ENCODE results near the gene DRD5.
"Not testable (repeated sequence)": the region's sequence is repeated elsewhere in the genome, so short reads cannot be mapped to it uniquely, and the experiment has no call there.

Gene DRD5

GRCh38 chr4:9781343-9782135, at the start of gene DRD5:
Gene DRD5, plus strand, starts transcription at chr4:9781634. Its CDS starts 396 bp downstream, at chr4:9782030.
- Histone ChIP-seq H3K36me3 (ENCODE audit: insufficient read depth) (no peaks in the 10 kb centered on the region), H3K4me2 (no peak within 1 kb of the TSS), H2AFZ (ENCODE audit: low read depth) (no peak within 1 kb of the TSS), H3K4me1 (ENCODE audit: low read depth, poor library complexity, severe bottlenecking) (no peaks in the 10 kb centered on the region), H3K9ac (no peak within 1 kb of the TSS), H3K27ac (no peak within 1 kb of the TSS), H3K27me3 (ENCODE audit: insufficient read depth, low read depth) (no peaks in the 10 kb centered on the region), H3K79me2 (ENCODE audit: insufficient read depth, low read depth) (no peaks in the 10 kb centered on the region), H4K20me1 (ENCODE audit: insufficient read depth) (no peaks in the 10 kb centered on the region), H3K4me3 (IDR thresholded peaks at IDR 0.05; ENCODE audit: insufficient read depth, low read depth, low read length) (no peak within 1 kb of the TSS)
- TF ChIP-seq CTCF (conservative IDR thresholded peaks at IDR 0.05; ENCODE audit: low read depth, low read length) = no peak

GRCh38 chr4:9732256-9732655, 49.2 kb upstream of the DRD5 start:
- not testable (repeated sequence) for H3K36me3 ChIP-seq (ENCODE audit: insufficient read depth); H4K20me1 ChIP-seq (ENCODE audit: insufficient read depth); H3K27me3 ChIP-seq (ENCODE audit: insufficient read depth, low read depth); H2AFZ ChIP-seq (ENCODE audit: low read depth); H3K9ac ChIP-seq; H3K79me2 ChIP-seq (ENCODE audit: insufficient read depth, low read depth); H3K4me2 ChIP-seq; H3K27ac ChIP-seq; H3K4me1 ChIP-seq (ENCODE audit: low read depth, poor library complexity, severe bottlenecking); H3K4me3 ChIP-seq (IDR thresholded peaks at IDR 0.05; ENCODE audit: insufficient read depth, low read depth, low read length)

GRCh38 chr4:9735515-9735914, 45.9 kb upstream of the DRD5 start:
- Histone ChIP-seq H3K36me3 (ENCODE audit: insufficient read depth) (no peaks in the 10 kb centered on the region), H2AFZ (ENCODE audit: low read depth) (no peak overlapping the region), H3K4me1 (ENCODE audit: low read depth, poor library complexity, severe bottlenecking) (no peaks in the 10 kb centered on the region), H3K79me2 (ENCODE audit: insufficient read depth, low read depth) (no peaks in the 10 kb centered on the region), H3K4me3 (IDR thresholded peaks at IDR 0.05; ENCODE audit: insufficient read depth, low read depth, low read length) (no peak overlapping the region), H3K27ac (no peak overlapping the region), H3K4me2 (no peak overlapping the region), H3K9ac (no peak overlapping the region), H3K27me3 (ENCODE audit: insufficient read depth, low read depth) (no peaks in the 10 kb centered on the region), H4K20me1 (ENCODE audit: insufficient read depth) (no peaks in the 10 kb centered on the region)
- TF ChIP-seq CTCF (conservative IDR thresholded peaks at IDR 0.05; ENCODE audit: low read depth, low read length) = no peak

- H3K79me2 ChIP-seq (ENCODE audit: insufficient read depth, low read depth); H2AFZ ChIP-seq (ENCODE audit: low read depth); H3K27me3 ChIP-seq (ENCODE audit: insufficient read depth, low read depth); H3K9ac ChIP-seq; H3K27ac ChIP-seq; H3K4me2 ChIP-seq; H4K20me1 ChIP-seq (ENCODE audit: insufficient read depth); H3K36me3 ChIP-seq (ENCODE audit: insufficient read depth); H3K4me3 ChIP-seq (IDR thresholded peaks at IDR 0.05; ENCODE audit: insufficient read depth, low read depth, low read length); H3K4me1 ChIP-seq (ENCODE audit: low read depth, poor library complexity, severe bottlenecking): not testable (repeated sequence)
Observed at GRCh38 chr4:9737280-9737679, 44.2 kb upstream of the DRD5 start.

- H3K9ac ChIP-seq; H3K4me2 ChIP-seq; H3K27me3 ChIP-seq (ENCODE audit: insufficient read depth, low read depth); H2AFZ ChIP-seq (ENCODE audit: low read depth); H3K36me3 ChIP-seq (ENCODE audit: insufficient read depth); H3K4me3 ChIP-seq (IDR thresholded peaks at IDR 0.05; ENCODE audit: insufficient read depth, low read depth, low read length); H4K20me1 ChIP-seq (ENCODE audit: insufficient read depth); H3K4me1 ChIP-seq (ENCODE audit: low read depth, poor library complexity, severe bottlenecking); H3K27ac ChIP-seq; H3K79me2 ChIP-seq (ENCODE audit: insufficient read depth, low read depth): not testable (repeated sequence)
Observed at GRCh38 chr4:9743789-9744188, 37.6 kb upstream of the DRD5 start.

GRCh38 chr4:9745782-9746181, 35.7 kb upstream of the DRD5 start:
- Histone ChIP-seq H3K9ac (no peak overlapping the region), H3K4me1 (ENCODE audit: low read depth, poor library complexity, severe bottlenecking) (peaks cover 4% of the 10 kb centered on the region), H3K79me2 (ENCODE audit: insufficient read depth, low read depth) (no peaks in the 10 kb centered on the region), H3K27ac (no peak overlapping the region), H3K4me2 (no peak overlapping the region), H3K27me3 (ENCODE audit: insufficient read depth, low read depth) (no peaks in the 10 kb centered on the region), H4K20me1 (ENCODE audit: insufficient read depth) (no peaks in the 10 kb centered on the region), H3K36me3 (ENCODE audit: insufficient read depth) (no peaks in the 10 kb centered on the region), H2AFZ (ENCODE audit: low read depth) (no peak overlapping the region), H3K4me3 (IDR thresholded peaks at IDR 0.05; ENCODE audit: insufficient read depth, low read depth, low read length) (no peak overlapping the region)
- no peak for TF ChIP-seq CTCF (conservative IDR thresholded peaks at IDR 0.05; ENCODE audit: low read depth, low read length)
